H9 (cell line): Measurements from ENCODE around the gene ZNF319. TPM values are rescaled to one million over a fixed set of nuclear protein-coding genes. Genes with fewer than 3 reads are reported as not detected.

Experiments used
- DNase-seq: peaks from one replicate; pipeline ENCODE4 v3.0.0-alpha.2; 2017
- H2AFZ ChIP-seq: one replicate; pipeline ENCODE4 v1.6.1; 2013; ENCODE audit warnings: mild to moderate bottlenecking, low read length, control low read depth, moderate library complexity
- H2AK5ac ChIP-seq: 2 replicates; pipeline ENCODE4 v1.6.1; 2013; ENCODE audit warnings: low read length, control low read depth, mixed read lengths; ENCODE audit not compliant: insufficient read length
- H2BK120ac ChIP-seq: one replicate; pipeline ENCODE4 v1.6.1; 2013; ENCODE audit warnings: low read depth, mild to moderate bottlenecking, low read length, control low read depth, inconsistent platforms; ENCODE audit not compliant: poor library complexity, severe bottlenecking
- H2BK12ac ChIP-seq: 2 replicates; pipeline ENCODE4 v1.6.1; 2013; ENCODE audit warnings: low read length, control low read depth, mixed read lengths, low read depth; ENCODE audit not compliant: insufficient read length
- H2BK15ac ChIP-seq: 2 replicates; pipeline ENCODE4 v1.6.1; 2013; ENCODE audit warnings: low read depth, low read length, control low read depth
- H2BK20ac ChIP-seq: one replicate; pipeline ENCODE4 v1.6.1; 2013; ENCODE audit warnings: low read depth, mild to moderate bottlenecking, low read length, control low read depth, inconsistent platforms; ENCODE audit not compliant: poor library complexity, severe bottlenecking
- H2BK5ac ChIP-seq: 2 replicates; pipeline ENCODE4 v1.6.1; 2013; ENCODE audit warnings: low read length, control low read depth, mixed read lengths; ENCODE audit not compliant: insufficient read length
- H3K14ac ChIP-seq: 2 replicates; pipeline ENCODE4 v1.6.1; 2013; ENCODE audit warnings: low read length, control low read depth; ENCODE audit not compliant: insufficient read depth
- H3K18ac ChIP-seq: 2 replicates; pipeline ENCODE4 v1.6.1; 2013; ENCODE audit warnings: low read depth, mild to moderate bottlenecking, mixed read lengths, low read length, control low read depth; ENCODE audit not compliant: insufficient read length
- H3K23ac ChIP-seq: 2 replicates; pipeline ENCODE4 v1.6.1; 2013; ENCODE audit warnings: low read length, control low read depth, mixed read lengths, low read depth; ENCODE audit not compliant: insufficient read length
- H3K23me2 ChIP-seq: 2 replicates; pipeline ENCODE4 v1.6.1; 2013; ENCODE audit warnings: low read depth, mild to moderate bottlenecking, mixed read lengths, low read length, control low read depth; ENCODE audit not compliant: insufficient read length, poor library complexity, severe bottlenecking
- H3K27ac ChIP-seq: 2 replicates; pipeline ENCODE4 v1.5.1; 2013; ENCODE audit warnings: low read length, control low read depth, mixed read lengths, low read depth; ENCODE audit not compliant: insufficient read length
- H3K27me3 ChIP-seq: 2 replicates; pipeline ENCODE4 v1.6.1; 2013; ENCODE audit warnings: low read length, control low read depth, inconsistent platforms; ENCODE audit not compliant: insufficient read depth
- H3K4ac ChIP-seq: 2 replicates; pipeline ENCODE4 v1.6.1; 2013; ENCODE audit warnings: low read depth, mild to moderate bottlenecking, control low read depth, inconsistent platforms, low read length, moderate library complexity
- H3K4me1 ChIP-seq: 2 replicates; pipeline ENCODE4 v1.6.1; 2013; ENCODE audit warnings: low read length, control low read depth, inconsistent platforms; ENCODE audit not compliant: insufficient read depth
- H3K4me2 ChIP-seq: 2 replicates; pipeline ENCODE4 v1.6.1; 2013; ENCODE audit warnings: low read length, control low read depth, mixed read lengths; ENCODE audit not compliant: insufficient read length, insufficient read depth
- H3K56ac ChIP-seq: 2 replicates; pipeline ENCODE4 v1.6.1; 2013; ENCODE audit warnings: low read depth, mild to moderate bottlenecking, mixed read lengths, low read length, control low read depth; ENCODE audit not compliant: insufficient read length
- H3K79me1 ChIP-seq: 2 replicates; pipeline ENCODE4 v1.6.1; 2013; ENCODE audit warnings: low read depth, mild to moderate bottlenecking, moderate library complexity, low read length, control low read depth, inconsistent platforms; ENCODE audit not compliant: insufficient read depth, poor library complexity, severe bottlenecking
- H3K79me2 ChIP-seq: 2 replicates; pipeline ENCODE4 v1.6.1; 2013; ENCODE audit warnings: low read length, control low read depth, inconsistent platforms; ENCODE audit not compliant: insufficient read depth
- H3K9ac ChIP-seq: 2 replicates; pipeline ENCODE4 v1.6.1; 2013; ENCODE audit warnings: low read length, control low read depth, mixed read lengths; ENCODE audit not compliant: insufficient read length; ENCODE audit errors: extremely low read depth
- H3K9me3 ChIP-seq: one replicate; pipeline ENCODE4 v1.6.1; 2013; ENCODE audit warnings: low read depth, low read length, inconsistent platforms; ENCODE audit not compliant: control insufficient read depth
- H3T11ph ChIP-seq: one replicate; pipeline ENCODE4 v1.6.1; 2013; ENCODE audit warnings: mild to moderate bottlenecking, low read length, control low read depth, inconsistent platforms
- H4K20me1 ChIP-seq: one replicate; pipeline ENCODE4 v1.6.1; 2013; ENCODE audit not compliant: control insufficient read depth, insufficient read length, insufficient read depth
- H4K5ac ChIP-seq: 2 replicates; pipeline ENCODE4 v1.6.1; 2013; ENCODE audit warnings: low read depth, mild to moderate bottlenecking, mixed read lengths, low read length, control low read depth; ENCODE audit not compliant: insufficient read length
- H4K8ac ChIP-seq: replicated peaks from 2 replicates; pipeline ENCODE4 v1.6.1; 2013; ENCODE audit warnings: low read length, control low read depth, mixed read lengths, low read depth; ENCODE audit not compliant: insufficient read length
- H4K91ac ChIP-seq: 2 replicates; pipeline ENCODE4 v1.6.1; 2013; ENCODE audit warnings: low read depth, mild to moderate bottlenecking, moderate library complexity, mixed read lengths, low read length, control low read depth; ENCODE audit not compliant: insufficient read length
- H3K27ac Mint-ChIP-seq, 3 experiments: 2 replicates in 2 of 3; 3 replicates in 1 of 3; pipeline ENCODE4 v1.8.0; 2020 to 2021; ENCODE audit warnings: mixed read lengths in 3 of 3, mild to moderate bottlenecking in 1 of 3, moderate library complexity in 1 of 3
- H3K27me3 Mint-ChIP-seq: 2 replicates; pipeline ENCODE4 v1.8.0; 2021; ENCODE audit warnings: low read depth, mild to moderate bottlenecking, moderate library complexity, mixed read lengths
- H3K36me3 Mint-ChIP-seq, 3 experiments: 2 replicates in 2 of 3; 3 replicates in 1 of 3; pipeline ENCODE4 v1.8.0; 2020 to 2021; ENCODE audit warnings: low read depth in 3 of 3, mixed read lengths in 3 of 3; ENCODE audit not compliant: insufficient read depth in 1 of 3
- H3K4me1 Mint-ChIP-seq, 2 experiments: 2 replicates each; pipeline ENCODE4 v1.8.0; 2020; ENCODE audit warnings: mixed read lengths in 2 of 2
- H3K4me3 Mint-ChIP-seq, 2 experiments: 2 replicates in 1 of 2; 3 replicates in 1 of 2; pipeline ENCODE4 v1.8.0; 2020 to 2021; ENCODE audit warnings: mild to moderate bottlenecking in 2 of 2, mixed read lengths in 2 of 2, moderate library complexity in 1 of 2
- H3K9me3 Mint-ChIP-seq, 2 experiments: 2 replicates in 1 of 2; 3 replicates in 1 of 2; pipeline ENCODE4 v1.8.0; 2020; ENCODE audit warnings: mild to moderate bottlenecking in 2 of 2, mixed read lengths in 2 of 2, moderate library complexity in 1 of 2
- CTCF ChIP-seq: fragments of 200-600 bp; sonication (generic); conservative IDR thresholded peaks from 3 replicates; pipeline ENCODE4 v1.8.0; 2021; ENCODE audit warnings: antibody characterized with exemption, mild to moderate bottlenecking
- WGBS: extraction: QIAGEN DNeasy Blood & Tissue Kit; methylation state at CpG from one replicate; pipeline ENCODE4 v1.1.7; 2013; ENCODE audit warnings: missing lambda C conversion rate, low lambda C conversion rate, mixed read lengths; ENCODE audit not compliant: insufficient read length; ENCODE audit errors: extremely low coverage; 5-methylcytosine and 5-hydroxymethylcytosine counted together
- total RNA-seq: library from RNA; stranded (reverse); gene quantifications from 2 replicates; pipeline ENCODE4 v1.2.1, GENCODE V29; 2021

ZNF319 gene
- total RNA-seq, 1 experiment from 2014 or later, result 5.6 TPM

- H3K79me2 ChIP-seq, result peaks cover 2% of the 10 kb centered on the region; the same call in 1 of the 2 replicates
- peaks cover 46 to 56% of the 10 kb centered on the region in 2 experiments for H3K4me1 Mint-ChIP-seq
- peak overlapping the region; percentile 78 for H3K4me2 ChIP-seq
- H3K9me3 Mint-ChIP-seq, result no peaks in the 10 kb centered on the region
- H3K14ac ChIP-seq, result peak overlapping the region; percentile 4; the same call in 1 of the 2 replicates
- no CpG with 5 or more reads among the region's 65 CpGs for WGBS
- H3K27me3 ChIP-seq, result no peaks in the 10 kb centered on the region
- H3K4me1 ChIP-seq, result peaks cover 18% of the 10 kb centered on the region; the same call in 1 of the 2 replicates
- no peak overlapping the region for H3T11ph ChIP-seq
- peaks cover 2% of the 10 kb centered on the region for H3K79me1 ChIP-seq
- no peaks in the 10 kb centered on the region for H3K9me3 ChIP-seq
- no peak overlapping the region for H2AFZ ChIP-seq
- H4K5ac ChIP-seq, result no peak overlapping the region
- H4K91ac ChIP-seq, result no peak overlapping the region
- no peak overlapping the region for H3K27ac ChIP-seq
- H3K9ac ChIP-seq, result peak overlapping the region; percentile 3
- no peak overlapping the region for H3K56ac ChIP-seq
- DNase-seq, result no peak
- no peak overlapping the region for H3K18ac ChIP-seq
- no peak overlapping the region for H3K23ac ChIP-seq
- H4K8ac ChIP-seq, result no peak overlapping the region
- no peak overlapping the region for H2BK5ac ChIP-seq
- H2BK12ac ChIP-seq, result no peak overlapping the region
- H3K27ac Mint-ChIP-seq, result no peak overlapping the region
- no peak overlapping the region for H2BK20ac ChIP-seq
- TF ChIP-seq CTCF, result no peak
- H2AK5ac ChIP-seq, result no peak overlapping the region
- peaks cover 12% of the 10 kb centered on the region for H3K27me3 Mint-ChIP-seq
- H4K20me1 ChIP-seq, result no peaks in the 10 kb centered on the region
- H3K4me3 Mint-ChIP-seq, result peak overlapping the region; percentile 73 to 87
- H3K36me3 Mint-ChIP-seq, result peaks cover 0 to 6% (median 5%) of the 10 kb centered on the region in 3 experiments; a peak in 4 of 7 replicates
- H3K4ac ChIP-seq, result no peak overlapping the region
- H3K23me2 ChIP-seq, result peaks cover 17% of the 10 kb centered on the region
- no peak overlapping the region for H2BK120ac ChIP-seq
- no peak overlapping the region for H2BK15ac ChIP-seq
Measured at GRCh38 chr16:58026139-58026704, 25.8 kb upstream of the ZNF319 start.
